Stimulated activated CD4-positive, alpha-beta T cell treated with anti-CD3 and anti-CD28 coated beads, Interleukin-2, amount 100 ng/mL, for 4 hours (primary cell): ENCODE measurements around the gene HOXA13.

ENCODE experiments used
- DNase-seq: peaks from one replicate; pipeline ENCODE4 v3.0.0-alpha.2; 2020; ENCODE audit warnings: low read depth

Gene HOXA13

DNA sequence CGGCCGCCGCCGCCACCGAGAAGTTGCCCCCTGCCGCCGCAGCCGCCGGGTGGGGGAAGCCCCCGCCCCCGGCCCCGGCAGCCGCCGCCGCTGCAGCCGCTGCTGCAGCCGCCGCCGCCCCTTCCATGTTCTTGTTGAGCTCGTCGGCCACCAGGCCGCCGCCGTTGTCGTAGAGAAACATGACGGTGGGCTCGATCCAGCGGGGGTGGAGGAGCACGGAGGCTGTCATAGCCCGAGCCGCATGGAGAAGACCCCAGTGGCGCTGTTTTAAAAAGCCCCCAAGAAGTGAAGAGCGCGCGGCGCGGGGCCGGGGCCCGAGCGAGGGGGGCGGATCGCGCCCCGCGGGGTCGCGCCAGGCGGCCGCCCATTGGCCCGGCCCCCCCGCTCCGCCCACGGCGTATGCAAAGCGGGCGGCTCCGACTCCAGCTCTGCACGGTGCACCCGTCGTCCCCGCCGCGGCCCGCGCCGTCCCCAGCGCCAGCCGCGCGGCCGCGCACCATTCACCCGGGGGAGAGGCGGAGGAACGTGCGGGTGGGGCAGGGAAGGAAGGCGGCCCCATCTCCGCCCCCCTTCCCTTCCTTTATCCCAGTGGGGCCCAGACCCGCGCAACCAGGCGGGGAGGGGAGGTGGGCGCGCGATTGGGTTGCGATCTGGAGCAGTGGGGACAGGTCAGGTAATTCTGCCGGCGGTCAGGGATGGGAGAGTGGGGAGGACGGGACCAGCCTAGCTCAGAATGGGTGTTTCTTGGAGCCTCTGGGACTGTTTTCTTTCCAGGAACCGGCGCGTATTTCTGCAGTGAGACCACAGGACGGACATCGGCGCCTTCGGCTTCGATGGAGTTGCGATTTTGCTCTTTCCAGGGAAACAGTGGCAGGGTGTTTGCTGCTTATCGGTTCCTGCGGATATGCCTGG, at the start of gene HOXA13:
Gene HOXA13, minus strand, starts transcription at position 243 of the 912 bp plus-strand sequence. Its CDS starts 14 bp downstream, at position 229.
- DNase-seq, result no peak

- no peak for DNase-seq
Observed at GRCh38 chr7:27248911-27249723, 49.2 kb upstream of the HOXA13 start.

- DNase-seq, result no peak
Observed at GRCh38 chr7:27248427-27248806, 48.5 kb upstream of the HOXA13 start.

DNA sequence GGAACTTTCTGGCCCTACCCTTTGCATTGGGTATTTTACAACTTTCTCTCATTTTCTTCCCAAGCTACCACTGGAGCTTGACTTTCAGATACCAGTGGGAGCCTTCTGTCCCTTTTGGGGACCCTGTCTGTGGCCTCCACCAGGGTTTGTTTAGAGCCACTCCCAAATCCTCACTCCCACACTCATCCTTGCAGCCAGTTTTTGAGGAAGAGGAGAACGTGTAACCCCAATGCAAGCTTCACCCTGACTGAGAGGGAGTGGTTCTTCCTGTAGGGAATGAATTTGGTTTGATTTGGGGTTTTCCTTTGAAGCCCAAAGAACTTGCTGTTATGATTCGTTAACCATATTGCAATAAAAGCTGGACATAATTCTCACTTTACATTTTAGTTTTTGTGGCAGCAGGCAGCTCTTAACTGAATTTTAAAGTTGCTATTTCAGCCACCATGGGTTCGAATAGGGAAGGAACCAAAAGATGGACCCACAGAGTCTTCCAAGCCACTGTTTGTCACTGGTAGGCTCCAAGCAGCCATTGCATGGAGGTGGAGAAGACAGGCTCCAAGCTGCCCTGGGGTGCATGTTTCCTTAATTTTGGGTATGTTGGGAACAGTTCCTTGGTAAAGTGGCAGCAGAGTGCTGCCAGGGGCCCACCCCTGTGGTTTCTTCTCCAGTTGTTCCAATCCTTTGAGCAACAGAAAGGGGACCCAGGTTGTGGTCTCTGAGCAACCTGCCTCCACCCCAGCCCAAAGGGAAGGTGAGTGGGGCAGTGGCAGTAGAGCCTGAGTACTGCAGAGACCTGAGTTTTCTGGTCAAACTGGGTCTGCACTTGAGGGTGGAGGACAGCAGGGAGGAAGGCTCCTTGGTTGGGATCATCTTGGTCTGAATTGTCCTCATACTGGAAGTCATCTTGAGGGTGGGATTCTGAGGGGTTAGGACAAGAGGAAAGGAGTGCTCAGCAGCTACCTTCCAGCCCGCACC, 47.8 kb upstream of the HOXA13 start:
- no peak for DNase-seq

- DNase-seq, result no peak
Observed at GRCh38 chr7:27247000-27247399, 47.1 kb upstream of the HOXA13 start.

DNA sequence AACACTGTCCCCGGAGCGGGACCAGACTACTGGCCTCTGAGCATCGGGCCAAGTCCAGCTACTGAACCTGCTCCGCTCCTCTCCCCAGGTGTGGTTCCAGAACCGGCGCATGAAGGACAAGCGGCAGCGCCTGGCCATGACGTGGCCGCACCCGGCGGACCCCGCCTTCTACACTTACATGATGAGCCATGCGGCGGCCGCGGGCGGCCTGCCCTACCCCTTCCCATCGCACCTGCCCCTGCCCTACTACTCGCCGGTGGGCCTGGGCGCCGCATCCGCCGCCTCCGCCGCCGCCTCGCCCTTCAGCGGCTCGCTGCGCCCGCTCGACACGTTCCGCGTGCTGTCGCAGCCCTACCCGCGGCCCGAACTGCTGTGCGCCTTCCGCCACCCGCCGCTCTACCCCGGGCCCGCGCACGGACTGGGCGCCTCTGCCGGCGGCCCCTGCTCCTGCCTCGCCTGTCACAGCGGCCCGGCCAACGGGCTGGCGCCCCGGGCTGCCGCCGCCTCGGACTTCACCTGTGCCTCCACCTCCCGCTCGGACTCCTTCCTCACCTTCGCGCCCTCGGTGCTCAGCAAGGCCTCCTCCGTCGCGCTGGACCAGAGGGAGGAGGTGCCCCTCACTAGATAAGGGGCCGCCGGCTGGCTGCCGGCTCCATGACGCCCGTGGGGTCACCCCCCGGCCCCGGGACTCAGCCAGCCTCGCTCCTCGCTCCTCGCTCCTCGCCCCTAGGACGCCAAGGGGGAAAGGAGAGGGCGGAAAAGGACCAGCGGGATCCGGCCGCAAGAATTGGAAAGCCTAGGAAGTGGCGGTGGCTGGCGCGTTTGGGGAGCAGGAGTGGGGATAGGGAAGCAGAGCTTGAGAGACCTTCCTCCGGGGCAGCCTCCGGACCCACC, 46.2 kb upstream of the HOXA13 start:
- no peak for DNase-seq

DNA sequence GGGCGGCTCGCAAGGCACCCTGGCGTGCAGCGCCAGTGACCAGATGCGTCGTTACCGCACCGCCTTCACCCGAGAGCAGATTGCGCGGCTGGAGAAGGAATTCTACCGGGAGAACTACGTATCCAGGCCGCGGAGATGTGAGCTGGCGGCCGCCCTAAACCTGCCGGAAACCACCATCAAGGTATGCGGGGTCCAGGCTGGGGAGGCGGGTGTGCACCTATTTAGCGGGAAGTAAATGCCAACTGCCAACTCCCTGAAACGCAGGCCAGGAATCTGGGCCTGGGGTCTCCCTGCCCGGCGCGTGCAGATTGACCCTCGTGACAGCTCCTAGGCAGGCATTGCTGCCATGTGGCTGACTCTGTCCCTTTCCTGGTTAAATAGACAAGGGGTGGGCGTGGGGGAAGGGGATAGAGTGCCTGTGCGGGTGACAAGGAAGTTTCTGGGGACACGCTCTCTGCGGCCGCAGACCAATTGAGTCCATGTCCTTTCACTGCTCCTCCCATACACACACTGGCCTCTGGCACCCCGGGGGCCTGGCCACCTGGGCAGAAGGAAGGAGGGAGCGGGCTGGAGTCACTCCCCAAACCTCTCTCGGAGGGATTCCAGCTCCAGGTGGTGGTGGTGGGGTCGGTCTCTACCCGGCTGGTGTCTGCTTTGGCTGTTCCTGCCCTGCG, 45.4 kb upstream of the HOXA13 start:
- no peak for DNase-seq

DNA sequence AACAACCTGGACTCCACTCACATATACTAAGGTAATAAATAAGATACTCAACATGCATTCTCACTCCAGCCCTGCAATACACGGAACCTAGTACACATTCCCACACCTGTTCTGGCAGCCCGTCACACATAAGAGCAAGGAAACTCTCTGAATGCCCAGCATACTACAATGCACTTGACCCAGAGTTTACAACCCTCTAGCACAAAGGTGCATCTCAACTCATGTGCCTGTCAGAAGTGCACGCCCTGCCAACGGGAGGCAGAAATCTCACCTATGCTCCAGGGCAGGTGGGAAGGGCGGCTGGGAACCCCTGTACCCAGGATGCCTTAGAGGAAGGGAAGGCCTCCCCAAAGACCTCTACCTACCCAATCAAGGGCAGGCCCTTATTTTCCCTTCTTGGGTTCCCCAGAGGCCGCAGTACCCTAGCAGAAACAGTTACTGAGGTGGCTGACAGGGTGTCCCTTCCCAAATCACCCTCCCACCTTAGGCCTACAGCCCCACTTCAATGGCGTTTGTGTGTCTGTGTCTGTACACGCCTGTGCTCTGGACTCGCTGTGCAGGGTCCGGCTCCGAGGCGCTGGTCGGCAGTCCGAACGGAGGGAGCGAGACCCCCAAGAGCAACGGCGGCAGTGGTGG, 44.7 kb upstream of the HOXA13 start:
- no peak for DNase-seq

DNA sequence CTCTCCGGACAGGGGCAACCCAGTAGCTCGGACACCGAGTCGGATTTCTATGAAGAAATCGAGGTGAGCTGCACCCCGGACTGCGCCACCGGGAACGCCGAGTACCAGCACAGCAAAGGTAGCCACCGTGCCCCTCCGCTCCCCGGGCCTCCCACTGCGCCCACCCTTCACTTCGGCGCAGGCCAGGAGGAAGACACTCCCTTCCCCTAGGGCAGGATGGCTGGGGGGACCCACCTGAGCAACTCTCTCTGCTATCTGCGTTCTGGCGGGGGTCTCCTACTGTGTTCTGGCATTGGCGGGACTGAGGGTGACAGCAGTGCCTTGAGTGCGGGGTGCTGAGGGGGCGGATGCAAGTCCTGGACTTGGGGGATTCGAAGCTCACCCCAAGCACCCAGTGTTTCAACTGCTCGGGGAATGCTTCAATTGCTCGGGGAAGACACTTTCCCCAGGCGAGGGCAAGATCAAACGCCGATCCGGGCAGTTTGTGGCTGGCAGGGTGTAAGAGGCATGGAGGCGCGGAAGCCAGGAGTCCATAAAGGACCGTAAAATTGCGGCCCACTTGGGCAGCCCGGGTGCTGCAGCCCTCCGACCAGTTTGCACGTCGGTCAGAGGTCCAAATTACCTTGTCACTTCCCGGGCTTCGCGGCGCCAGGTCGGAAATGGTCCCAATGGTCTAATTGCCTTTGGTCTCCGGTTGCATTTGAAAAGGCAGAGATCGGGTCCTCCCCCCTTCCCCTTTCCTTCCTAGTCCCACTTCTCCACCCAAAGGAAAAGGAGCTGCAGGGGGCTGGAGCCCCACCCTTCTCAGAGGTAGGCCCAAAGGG, 43.7 kb upstream of the HOXA13 start:
- DNase-seq, result no peak

DNA sequence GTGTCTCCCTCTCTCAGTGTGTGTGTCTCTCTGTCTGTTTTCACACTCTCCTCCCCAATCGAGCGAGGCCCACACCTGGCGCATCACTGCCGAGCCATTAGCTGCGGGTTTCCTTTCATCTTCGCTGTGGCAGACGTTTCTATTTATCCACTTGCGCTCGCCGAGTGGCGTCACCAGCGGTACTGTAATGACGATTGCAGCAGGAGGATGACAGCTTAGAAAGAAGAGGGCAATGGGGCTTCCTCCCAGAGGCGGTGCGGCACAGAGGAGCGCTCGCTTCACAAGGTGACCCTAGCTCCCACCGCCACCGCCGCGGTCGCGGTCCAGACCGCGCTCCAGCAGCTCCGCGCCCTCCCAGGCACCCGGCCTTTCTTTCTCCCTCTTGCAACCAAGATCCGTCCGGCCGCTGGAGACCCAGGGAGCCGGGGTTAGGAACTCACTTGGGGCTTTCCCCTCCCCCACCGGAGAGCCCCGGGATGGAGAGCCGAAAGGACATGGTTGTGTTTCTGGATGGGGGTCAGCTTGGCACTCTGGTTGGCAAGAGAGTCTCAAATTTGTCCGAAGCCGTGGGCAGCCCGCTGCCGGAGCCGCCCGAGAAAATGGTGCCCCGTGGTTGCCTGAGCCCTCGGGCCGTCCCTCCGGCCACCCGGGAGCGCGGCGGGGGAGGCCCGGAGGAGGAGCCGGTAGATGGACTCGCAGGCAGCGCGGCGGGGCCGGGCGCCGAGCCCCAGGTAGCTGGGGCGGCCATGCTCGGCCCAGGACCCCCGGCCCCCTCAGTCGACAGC, 42.9 kb upstream of the HOXA13 start, which contains the start of gene EVX1:
Gene EVX1, plus strand, starts transcription at position 248 of the 785 bp plus-strand sequence. Its CDS starts 229 bp downstream, at position 477.
- DNase-seq, result peak; percentile 7

DNA sequence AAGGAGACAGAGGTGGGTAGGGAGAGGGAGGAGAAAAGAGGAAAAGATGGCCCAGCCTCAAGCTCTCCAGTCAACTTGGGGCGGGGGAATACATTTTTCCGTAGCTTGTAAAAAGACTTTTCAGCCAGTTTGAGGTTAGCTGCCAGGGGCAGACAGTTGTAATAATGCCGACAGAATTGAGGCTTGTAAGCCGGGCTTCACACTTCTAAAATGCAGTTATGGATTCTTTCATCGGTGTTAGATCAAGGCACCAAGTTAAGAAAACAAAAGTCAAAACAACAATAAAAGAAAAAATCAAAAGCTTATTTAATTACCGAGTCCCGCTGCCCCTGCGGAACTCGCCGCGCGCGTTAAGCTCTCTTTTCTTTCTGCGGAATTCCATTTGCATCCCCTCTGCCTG, 42.3 kb upstream of the HOXA13 start:
- DNase-seq, result no peak

- DNase-seq, result no peak
Observed at GRCh38 chr7:27241189-27242056, 41.5 kb upstream of the HOXA13 start.

GRCh38 chr7:27240015-27240731, 40.3 kb upstream of the HOXA13 start:
- DNase-seq, result no peak

GRCh38 chr7:27239387-27240014, 39.6 kb upstream of the HOXA13 start:
- no peak for DNase-seq

DNA sequence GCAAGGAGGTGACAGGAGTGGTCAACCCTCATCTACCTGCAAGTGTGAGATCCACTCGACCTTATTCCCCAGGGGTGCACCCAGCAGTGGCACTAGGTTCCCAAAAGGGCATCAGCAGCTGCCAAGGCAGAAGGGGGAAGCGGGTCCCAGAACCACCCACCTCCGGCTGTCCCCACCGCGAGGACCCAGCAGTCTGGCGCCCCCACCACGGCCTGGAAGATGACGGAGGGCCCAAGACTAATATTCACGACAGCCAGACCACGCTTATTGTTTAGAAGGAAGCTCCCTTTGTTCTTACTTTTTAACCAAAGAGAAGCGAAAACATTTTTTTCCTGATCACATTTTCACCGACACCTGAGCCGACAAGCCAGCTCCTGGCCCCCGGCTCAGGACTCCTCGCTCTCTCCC, 39.1 kb upstream of the HOXA13 start:
- DNase-seq, result no peak
